Measurements from ENCODE around the gene TUBB2B. TPM values are rescaled to one million over a fixed set of nuclear protein-coding genes. Genes with fewer than 3 reads are reported as not detected.
A peak's percentile ranks its signal among the peaks of the same experiment; 100 is the strongest.

The TUBB2B gene
- total and polyA plus RNA-seq, 2 experiments from 2014 or later, result 355 to 794 TPM

- H3K4me3 ChIP-seq, result peak overlapping the region; percentile 93
- peak overlapping the region; percentile 91 for H2AFZ ChIP-seq
- TF ChIP-seq POLR2AphosphoS5 (IDR thresholded peaks at IDR 0.05; ENCODE audit: low read depth) (peak; percentile 70), STAT1 (IDR thresholded peaks at IDR 0.05; ENCODE audit: unreplicated experiment) (no peak), CREB1 (CRISPR knock-in tag; IDR thresholded peaks at IDR 0.05; ENCODE audit: low read depth) (peak; percentile 12; the same call in 1 of the 2 replicates)
- H3K4me1 ChIP-seq (ENCODE audit: insufficient read depth), result peaks cover 54% of the 10 kb centered on the region
- H3K27ac ChIP-seq (ENCODE audit: low read depth), result peak overlapping the region; percentile 72
- H3F3A ChIP-seq (replicated peaks; ENCODE audit: low read depth), result peaks cover 31% of the 10 kb centered on the region
- Mint-ChIP-seq H3K4me1 (peaks cover 52% of the 10 kb centered on the region), H3K27me3 (ENCODE audit: insufficient read depth, low read depth, poor library complexity) (peaks cover 43% of the 10 kb centered on the region), H3K27ac (peak overlapping the region; percentile 38), H3K4me3 (peak overlapping the region; percentile 91), H3K36me3 (ENCODE audit: low read depth) (peaks cover 6% of the 10 kb centered on the region), H3K9me3 (no peaks in the 10 kb centered on the region; the same call in 2 of the 3 replicates)
- peaks cover 15% of the 10 kb centered on the region for H3K79me2 ChIP-seq (replicated peaks; ENCODE audit: insufficient read depth)
- H3K27me3 ChIP-seq (ENCODE audit: insufficient read depth), result peaks cover 36% of the 10 kb centered on the region
- no peaks in the 10 kb centered on the region for H3K36me3 ChIP-seq (ENCODE audit: insufficient read depth)
- DNase-seq (ENCODE audit: low spot score) (peak; percentile 93), ATAC-seq (peak; percentile 17)
- H4K20me1 ChIP-seq (replicated peaks; ENCODE audit: insufficient read depth), result peaks cover 8% of the 10 kb centered on the region
- no peaks in the 10 kb centered on the region for H3K9me2 ChIP-seq (ENCODE audit: insufficient read depth)
- H3K4me2 ChIP-seq, result peak overlapping the region; percentile 96
Observed at GRCh38 chr6:3231247-3232016, 4.0 kb upstream of the TUBB2B start.

GRCh38 chr6:3230900-3231246, 3.4 kb upstream of the TUBB2B start:
- Histone ChIP-seq H4K20me1 (replicated peaks; ENCODE audit: insufficient read depth) (peaks cover 13% of the 10 kb centered on the region), H3K79me2 (replicated peaks; ENCODE audit: insufficient read depth) (peaks cover 20% of the 10 kb centered on the region), H3F3A (replicated peaks; ENCODE audit: low read depth) (peaks cover 32% of the 10 kb centered on the region), H2AFZ (peak overlapping the region; percentile 91), H3K4me3 (peak overlapping the region; percentile 93), H3K27ac (ENCODE audit: low read depth) (peak overlapping the region; percentile 72), H3K4me2 (peak overlapping the region; percentile 96), H3K9me2 (ENCODE audit: insufficient read depth) (no peaks in the 10 kb centered on the region), H3K4me1 (ENCODE audit: insufficient read depth) (peaks cover 54% of the 10 kb centered on the region), H3K36me3 (ENCODE audit: insufficient read depth) (no peaks in the 10 kb centered on the region), H3K27me3 (ENCODE audit: insufficient read depth) (peaks cover 36% of the 10 kb centered on the region)
- no peak for ATAC-seq
- TF ChIP-seq STAT1 (IDR thresholded peaks at IDR 0.05; ENCODE audit: unreplicated experiment) (no peak), POLR2AphosphoS5 (IDR thresholded peaks at IDR 0.05; ENCODE audit: low read depth) (0 out of 2 replicates have a peak, but pooled peaks have one; percentile 22), ZNF331 (CRISPR knock-in tag; IDR thresholded peaks at IDR 0.05; ENCODE audit: low read depth) (no peak)
- Mint-ChIP-seq H3K27me3 (ENCODE audit: insufficient read depth, low read depth, poor library complexity) (peaks cover 45% of the 10 kb centered on the region), H3K4me3 (peak overlapping the region; percentile 91), H3K4me1 (peaks cover 52% of the 10 kb centered on the region), H3K36me3 (ENCODE audit: low read depth) (peaks cover 12% of the 10 kb centered on the region), H3K27ac (peak overlapping the region; percentile 38; the same call in 1 of the 2 replicates), H3K9me3 (no peaks in the 10 kb centered on the region; the same call in 2 of the 3 replicates)
- peak; percentile 85 for DNase-seq (ENCODE audit: low spot score)

- peaks cover 53% of the 10 kb centered on the region for H3K4me1 ChIP-seq (ENCODE audit: insufficient read depth)
- peaks cover 17% of the 10 kb centered on the region for H4K20me1 ChIP-seq (replicated peaks; ENCODE audit: insufficient read depth)
- Mint-ChIP-seq H3K4me1 (peaks cover 50% of the 10 kb centered on the region), H3K36me3 (ENCODE audit: low read depth) (peaks cover 16% of the 10 kb centered on the region), H3K9me3 (no peaks in the 10 kb centered on the region; the same call in 2 of the 3 replicates), H3K27me3 (ENCODE audit: insufficient read depth, low read depth, poor library complexity) (peaks cover 46% of the 10 kb centered on the region), H3K4me3 (peak overlapping the region; percentile 91), H3K27ac (no peak overlapping the region)
- H3K36me3 ChIP-seq (ENCODE audit: insufficient read depth), result no peaks in the 10 kb centered on the region
- H3K4me2 ChIP-seq, result peak overlapping the region; percentile 96
- H2AFZ ChIP-seq, result no peak overlapping the region
- TF ChIP-seq JUNB (IDR thresholded peaks at IDR 0.05; ENCODE audit: unreplicated experiment), result no peak
- TF ChIP-seq EZH2phosphoT487 (IDR thresholded peaks at IDR 0.05; ENCODE audit: unreplicated experiment), result no peak
- TF ChIP-seq CTCF (conservative IDR thresholded peaks at IDR 0.05; ENCODE audit: low read depth in 2 of 2), result no peak
- H3F3A ChIP-seq (replicated peaks; ENCODE audit: low read depth), result peaks cover 34% of the 10 kb centered on the region
- peaks cover 24% of the 10 kb centered on the region for H3K79me2 ChIP-seq (replicated peaks; ENCODE audit: insufficient read depth)
- peak overlapping the region; percentile 93 for H3K4me3 ChIP-seq
- ATAC-seq (no peak), DNase-seq (ENCODE audit: low spot score) (no peak)
- no peak overlapping the region for H3K27ac ChIP-seq (ENCODE audit: low read depth)
- no peaks in the 10 kb centered on the region for H3K9me2 ChIP-seq (ENCODE audit: insufficient read depth)
- peaks cover 36% of the 10 kb centered on the region for H3K27me3 ChIP-seq (ENCODE audit: insufficient read depth)
Observed at GRCh38 chr6:3230256-3230882, 2.9 kb upstream of the TUBB2B start.
